Non-pigmented ciliary epithelial cell (primary cell): ENCODE results near the gene FRMD5.
A peak's percentile ranks its signal among the peaks of the same experiment; 100 is the strongest.
"Not testable (repeated sequence)": the region's sequence is repeated elsewhere in the genome, so short reads cannot be mapped to it uniquely, and the experiment has no call there.

ENCODE experiments used
- DNase-seq: peaks from one replicate; pipeline ENCODE4 v3.0.0-alpha.2; 2010; ENCODE audit warnings: low read depth

The FRMD5 gene

DNA sequence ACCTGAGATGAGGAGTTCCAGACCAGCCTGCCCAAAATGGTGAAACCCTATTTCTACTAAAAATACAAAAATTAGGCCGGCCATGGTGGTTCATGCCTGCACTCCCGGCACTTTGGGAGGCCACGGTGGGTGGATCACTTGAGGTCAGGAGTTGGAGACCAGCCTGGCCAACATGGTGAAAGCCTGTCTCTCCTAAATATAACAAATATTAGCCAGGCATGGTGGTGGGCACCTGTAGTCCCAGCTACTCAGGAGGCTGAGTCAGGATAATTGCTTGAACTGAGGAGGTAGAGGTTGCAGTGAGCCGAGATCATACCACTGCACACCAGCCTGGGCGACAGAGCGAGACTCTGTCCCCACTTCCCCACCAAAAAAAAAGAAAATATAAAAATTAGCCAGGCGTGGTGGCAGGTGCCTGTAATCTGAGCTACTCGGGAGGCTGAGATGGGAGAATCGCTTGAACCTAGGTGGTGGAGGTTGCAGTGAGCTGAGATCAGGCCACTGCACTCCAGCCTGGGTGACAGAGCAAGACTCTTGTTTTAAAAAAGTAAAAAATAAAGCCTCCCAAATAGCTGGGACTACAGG, 364.3 kb downstream of the FRMD5 start:
- not testable (repeated sequence) for DNase-seq

DNA sequence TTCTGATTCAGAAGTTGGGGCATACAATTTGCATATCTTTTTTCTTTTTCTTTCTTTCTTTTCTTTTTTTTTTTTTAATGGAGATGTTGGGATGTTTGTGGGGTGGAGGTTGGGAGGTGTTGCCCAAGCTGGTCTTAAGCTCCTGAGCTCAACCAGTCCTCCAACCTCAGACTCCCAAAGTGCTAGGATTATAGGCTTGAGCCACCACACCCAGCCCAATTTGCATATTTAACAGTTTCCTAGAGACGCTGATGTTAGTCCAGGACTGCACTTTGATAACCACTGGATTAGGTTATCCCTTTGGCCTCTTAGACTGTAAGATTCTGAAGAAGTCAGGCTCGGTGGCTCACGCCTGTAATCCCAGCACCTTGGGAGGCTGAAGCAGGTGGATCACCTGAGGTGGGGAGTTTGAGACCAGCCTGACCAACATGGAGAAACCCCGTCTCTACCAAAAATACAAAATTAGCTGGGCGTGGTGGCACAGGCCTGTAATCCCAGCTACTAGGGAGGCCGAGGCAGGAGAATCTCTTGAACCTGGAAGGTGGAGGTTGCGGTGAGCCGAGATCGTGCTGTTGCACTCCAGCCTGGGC, 365.0 kb downstream of the FRMD5 start:
- DNase-seq: not testable (repeated sequence)

DNA sequence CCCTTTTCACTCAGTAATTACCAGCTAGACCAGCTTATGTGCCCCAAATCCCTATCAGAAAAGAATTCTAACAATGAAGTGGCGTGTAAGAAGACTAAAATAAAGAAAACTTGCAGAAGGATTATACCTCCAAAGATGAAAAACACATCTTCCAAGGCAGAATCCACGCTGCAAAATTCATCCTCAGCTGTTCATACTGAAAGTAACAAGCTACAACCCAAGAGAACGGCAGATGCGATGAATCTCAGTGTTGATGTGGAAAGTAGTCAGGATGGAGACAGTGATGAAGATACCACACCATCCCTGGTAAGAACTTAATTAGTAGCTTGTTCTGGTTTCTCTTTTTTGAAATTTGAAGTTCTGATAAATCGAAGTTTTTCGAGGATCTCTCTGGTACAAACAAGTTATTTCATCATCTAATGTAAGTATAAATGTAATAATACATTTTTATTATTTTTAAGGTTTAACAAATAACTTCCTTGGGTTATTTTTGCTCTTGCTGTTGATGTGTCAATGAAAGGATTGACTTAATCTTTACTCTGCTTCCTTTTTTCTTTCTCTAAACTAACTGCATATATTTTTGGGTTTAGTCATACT, 366.9 kb downstream of the FRMD5 start:
- DNase-seq: no peak

- no peak for DNase-seq
Measured at GRCh38 chr15:43826508-43827341, 368.3 kb downstream of the FRMD5 start, which contains the start of gene WDR76. Gene WDR76 (plus strand): TSS chr15:43827002. CDS start chr15:43827033, 31 bp downstream.

DNA sequence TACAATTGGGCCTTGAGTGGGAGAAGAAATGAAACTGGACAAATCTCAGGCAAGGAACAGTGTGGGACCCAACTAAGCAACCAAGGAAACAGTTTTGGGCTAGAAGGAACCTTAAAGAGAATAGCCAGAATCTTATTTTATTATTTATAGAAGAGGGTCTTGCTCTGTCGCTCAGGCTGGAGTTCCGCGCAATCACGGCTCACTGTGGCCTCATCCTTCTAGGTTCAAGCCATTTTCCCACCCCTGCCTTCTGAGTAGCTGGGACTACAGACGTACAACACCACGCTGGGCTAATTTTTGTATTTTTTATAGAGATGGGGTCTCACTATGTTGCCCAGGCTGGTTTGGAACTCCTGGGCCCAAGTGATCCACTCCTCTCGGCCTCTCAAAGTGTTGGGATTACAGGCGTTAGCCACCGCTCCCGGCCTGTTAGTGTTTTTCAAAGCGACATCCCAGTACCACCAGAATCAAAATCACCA, 369.0 kb downstream of the FRMD5 start:
- no peak for DNase-seq

DNA sequence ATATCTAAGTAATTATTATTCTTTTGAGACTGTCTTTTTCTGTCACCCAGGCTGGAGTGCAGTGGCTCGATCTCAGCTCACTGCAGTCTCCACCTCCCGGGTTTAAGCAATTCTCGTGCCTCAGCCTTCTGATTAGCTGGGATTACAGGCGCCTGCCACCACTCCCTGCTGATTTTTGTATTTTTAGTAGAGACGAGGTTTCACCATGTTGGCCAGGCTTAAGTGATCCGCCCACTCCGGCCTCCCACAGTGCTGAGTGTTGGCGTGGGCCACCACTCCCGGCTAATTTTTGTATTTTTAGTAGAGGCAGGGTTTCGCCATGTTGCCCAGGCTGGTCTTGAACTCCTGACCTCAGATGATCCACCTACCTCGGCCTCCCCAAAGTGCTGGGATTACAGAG, 369.8 kb downstream of the FRMD5 start:
- not testable (repeated sequence) for DNase-seq

GRCh38 chr15:43824302-43825246, 370.5 kb downstream of the FRMD5 start, which contains the start of gene MFAP1:
Gene MFAP1 (minus strand): TSS chr15:43824690. CDS start chr15:43824569, 121 bp downstream.
- peak; percentile 88 for DNase-seq

- no peak for DNase-seq
Measured at GRCh38 chr15:43821505-43821904, 373.6 kb downstream of the FRMD5 start.
